PC-9 (cell line): Measurements from ENCODE around the gene PLXDC2. TPM values are rescaled to one million over a fixed set of nuclear protein-coding genes. Genes with fewer than 3 reads are reported as not detected.

Source experiments
- BruUV-seq: library from RNA; stranded (reverse); fragments of 400-500 nt; replicated peaks from 2 replicates; lab custom pipeline; 2021; lab: Mats Ljungman, UMichigan
- CTCF ChIA-PET: fragments of 300-600 bp; sonication (Branson Sonifier 250); formaldehyde crosslinking; loops from one replicate; lab custom pipeline; 2022; ENCODE audit warnings: antibody characterized with exemption; lab: Charles Lee
- POLR2A ChIA-PET: fragments of 300-600 bp; sonication (Branson Sonifier 250); formaldehyde crosslinking; loops from one replicate; lab custom pipeline; 2022; ENCODE audit warnings: antibody characterized with exemption; ENCODE audit not compliant: unreplicated experiment; lab: Charles Lee
- DNase-seq, 2 experiments: peaks; one replicate each; pipeline versions ENCODE4 v3.0.0 to v3.0.0-alpha.2; 2015 to 2022; ENCODE audit warnings: mixed read lengths in 1 of 2
- H2AFZ ChIP-seq: fragments of 200-600 bp; sonication (generic); 2 replicates; pipeline ENCODE4 v1.8.1; 2017; ENCODE audit warnings: antibody characterized with exemption
- H3F3A ChIP-seq: fragments of 200-600 bp; sonication (generic); 2 replicates; pipeline ENCODE4 v1.8.1; 2017; ENCODE audit warnings: antibody characterized with exemption, mild to moderate bottlenecking, low read depth; ENCODE audit not compliant: insufficient read depth
- H3K27ac ChIP-seq: fragments of 200-600 bp; sonication (generic); 2 replicates; pipeline ENCODE4 v1.6.1; 2016; ENCODE audit warnings: mixed run types
- H3K27me3 ChIP-seq: fragments of 200-600 bp; sonication (generic); 2 replicates; pipeline ENCODE4 v1.6.1; 2016; ENCODE audit warnings: low read depth, mixed run types; ENCODE audit not compliant: insufficient read depth
- H3K36me3 ChIP-seq: fragments of 200-600 bp; sonication (generic); 2 replicates; pipeline ENCODE4 v1.6.1; 2016; ENCODE audit warnings: low read depth, mixed run types
- H3K4me1 ChIP-seq: fragments of 200-600 bp; sonication (generic); replicated peaks from 2 replicates; pipeline ENCODE4 v1.6.1; 2016; ENCODE audit warnings: mixed run types; ENCODE audit not compliant: insufficient read depth
- H3K4me2 ChIP-seq: fragments of 200-600 bp; sonication (generic); 2 replicates; pipeline ENCODE4 v1.6.1; 2017; ENCODE audit warnings: mixed run types
- H3K4me3 ChIP-seq: fragments of 200-600 bp; sonication (generic); 2 replicates; pipeline ENCODE4 v1.6.1; 2016; ENCODE audit warnings: mixed run types
- H3K79me2 ChIP-seq: fragments of 200-600 bp; sonication (generic); 2 replicates; pipeline ENCODE4 v1.6.1; 2017; ENCODE audit warnings: low read depth, mixed run types
- H3K9me2 ChIP-seq: fragments of 200-600 bp; sonication (generic); 2 replicates; pipeline ENCODE4 v1.8.1; 2017; ENCODE audit warnings: mild to moderate bottlenecking; ENCODE audit not compliant: insufficient read depth
- H3K9me3 ChIP-seq: fragments of 200-600 bp; sonication (generic); 2 replicates; pipeline ENCODE4 v1.8.1; 2016; ENCODE audit warnings: low read depth; ENCODE audit not compliant: insufficient read depth
- H4K20me1 ChIP-seq: fragments of 200-600 bp; sonication (generic); 2 replicates; pipeline ENCODE4 v1.8.1; 2017; ENCODE audit not compliant: insufficient read depth
- CTCF ChIP-seq: fragments of 200-600 bp; sonication (generic); conservative IDR thresholded peaks from 2 replicates; pipeline ENCODE4 v1.6.1; 2017; ENCODE audit warnings: mixed run types, antibody characterized with exemption, mild to moderate bottlenecking, moderate library complexity
- EZH2 ChIP-seq: fragments of 200-600 bp; sonication (generic); IDR thresholded peaks from 2 replicates; pipeline ENCODE4 v1.8.0; 2017; ENCODE audit warnings: antibody characterized with exemption, low read depth
- intact Hi-C: fragments of 100-400 bp; cut with micrococcal nuclease; formaldehyde crosslinking; loops from one replicate; pipeline ENCODE4 v1.10.0; 2022; ENCODE audit not compliant: unreplicated experiment
- total RNA-seq: library from RNA; stranded (reverse); gene quantifications from 2 replicates; pipeline ENCODE4 v1.2.3, GENCODE V29; 2021

Gene PLXDC2
- total RNA-seq, 1 experiment from 2014 or later: not detected

- TF ChIP-seq CTCF: no peak
- no peak for TF ChIP-seq EZH2
- H3K4me1 ChIP-seq: no peaks in the 10 kb centered on the region
- no peak overlapping the region for H3K27ac ChIP-seq
- CTCF ChIA-PET: no interaction called here
- no peaks in the 10 kb centered on the region for H3K27me3 ChIP-seq
- no TSS peak for BruUV-seq
- DNase-seq: no peak
- no peaks in the 10 kb centered on the region for H3F3A ChIP-seq
- H4K20me1 ChIP-seq: no peaks in the 10 kb centered on the region
- no peaks in the 10 kb centered on the region for H3K9me3 ChIP-seq
- POLR2A ChIA-PET: no interaction called here
- H2AFZ ChIP-seq: no peak overlapping the region
- no peak overlapping the region for H3K4me3 ChIP-seq
- intact Hi-C loops: no loop called here
- no peaks in the 10 kb centered on the region for H3K79me2 ChIP-seq
- no peaks in the 10 kb centered on the region for H3K36me3 ChIP-seq
- no peak overlapping the region for H3K4me2 ChIP-seq
- H3K9me2 ChIP-seq: no peaks in the 10 kb centered on the region
These were observed 6.8 kb upstream of the PLXDC2 start for GRCh38 chr10:19809481-19809880.

GRCh38 chr10:19811540-19811939, 4.7 kb upstream of the PLXDC2 start:
- ChIA-PET POLR2A (no interaction called here), CTCF (no interaction called here)
- H3K27ac ChIP-seq: no peak overlapping the region
- H3K36me3 ChIP-seq: no peaks in the 10 kb centered on the region
- no peak overlapping the region for H3K4me2 ChIP-seq
- H3K27me3 ChIP-seq: no peaks in the 10 kb centered on the region
- no peak for DNase-seq
- H3K79me2 ChIP-seq: no peaks in the 10 kb centered on the region
- H2AFZ ChIP-seq: no peak overlapping the region
- H3K4me1 ChIP-seq: no peaks in the 10 kb centered on the region
- H3K4me3 ChIP-seq: no peak overlapping the region
- intact Hi-C loops: no loop called here
- TF ChIP-seq EZH2 (no peak), CTCF (no peak)
- no peaks in the 10 kb centered on the region for H3K9me2 ChIP-seq
- no peaks in the 10 kb centered on the region for H3F3A ChIP-seq
- no peaks in the 10 kb centered on the region for H4K20me1 ChIP-seq
- no peaks in the 10 kb centered on the region for H3K9me3 ChIP-seq
- no TSS peak for BruUV-seq

GRCh38 chr10:19812976-19813375, 3.3 kb upstream of the PLXDC2 start:
- CTCF ChIA-PET: interaction anchor here (0.5 to 0.6 kb wide), 2 partner anchors 11 to 1109 kb away, joined by 3 to 4 read pairs; no protein-coding TSS in a partner anchor

More at GRCh38 chr10:19812976-19813375, 3.3 kb upstream of the PLXDC2 start:
- no TSS peak for BruUV-seq
- Histone ChIP-seq H3K9me3 (no peaks in the 10 kb centered on the region), H3F3A (no peaks in the 10 kb centered on the region), H3K4me1 (no peaks in the 10 kb centered on the region), H3K9me2 (no peaks in the 10 kb centered on the region), H2AFZ (no peak overlapping the region), H3K4me3 (no peak overlapping the region), H3K27ac (no peak overlapping the region), H3K36me3 (no peaks in the 10 kb centered on the region), H3K4me2 (no peak overlapping the region), H4K20me1 (no peaks in the 10 kb centered on the region), H3K27me3 (no peaks in the 10 kb centered on the region), H3K79me2 (no peaks in the 10 kb centered on the region)
- POLR2A ChIA-PET: no interaction called here
- no peak for DNase-seq
- intact Hi-C loops: no loop called here
- TF ChIP-seq EZH2 (no peak), CTCF (no peak)
